Keratinocyte (primary cell): ENCODE measurements around the gene CD8B2. TPM values are rescaled to one million over a fixed set of nuclear protein-coding genes. Genes with fewer than 3 reads are reported as not detected.
"Not testable (repeated sequence)": the region's sequence is repeated elsewhere in the genome, so short reads cannot be mapped to it uniquely, and the experiment has no call there.

Experiments used
- DNase-seq: peaks from one replicate; pipeline ENCODE4 v3.0.0-alpha.2; 2011; ENCODE audit warnings: low read depth, missing footprints, low spot score
- FAIRE-seq: peaks from 2 replicates; lab custom pipeline; 2011; peaks lifted over from hg19 to GRCh38; lab: Jason Lieb, UNC
- H2AFZ ChIP-seq: 2 replicates; pipeline ENCODE4 v1.6.0; 2012; ENCODE audit warnings: low read length, control low read depth, inconsistent platforms; ENCODE audit not compliant: control insufficient read depth
- H3K27ac ChIP-seq: 2 replicates; pipeline ENCODE4 v1.5.1; 2011; ENCODE audit warnings: low read length; ENCODE audit not compliant: control insufficient read depth, insufficient read depth
- H3K27me3 ChIP-seq: 3 replicates; pipeline ENCODE4 v1.6.0; 2011; ENCODE audit warnings: low read length; ENCODE audit not compliant: control insufficient read depth, insufficient read depth; ENCODE audit errors: extremely low read depth
- H3K36me3 ChIP-seq, 2 experiments: 2 replicates in 1 of 2; 3 replicates in 1 of 2; pipeline ENCODE4 v1.5.1; 2011; ENCODE audit warnings: low read length in 2 of 2, mild to moderate bottlenecking in 1 of 2; ENCODE audit not compliant: control insufficient read depth in 2 of 2, insufficient read depth in 2 of 2; ENCODE audit errors: extremely low read depth in 1 of 2
- H3K4me1 ChIP-seq: 3 replicates; pipeline ENCODE4 v1.5.1; 2011; ENCODE audit warnings: low read length; ENCODE audit not compliant: control insufficient read depth, insufficient read depth; ENCODE audit errors: extremely low read depth
- H3K4me2 ChIP-seq: 3 replicates; pipeline ENCODE4 v1.6.0; 2011; ENCODE audit warnings: low read depth, low read length; ENCODE audit not compliant: control insufficient read depth, insufficient read depth; ENCODE audit errors: extremely low read depth
- H3K4me3 ChIP-seq, 3 experiments: fragments of 200-600 bp in 1 of 3; sonication (generic) in 1 of 3; 2 replicates in 2 of 3; 3 replicates in 1 of 3; pipeline ENCODE4 v1.5.1; 2011 to 2016; ENCODE audit warnings: low read length in 3 of 3, mild to moderate bottlenecking in 3 of 3, control low read depth in 2 of 3, inconsistent platforms in 1 of 3, low read depth in 1 of 3, mixed read lengths in 1 of 3, mixed run types in 1 of 3, moderate library complexity in 1 of 3; ENCODE audit not compliant: control insufficient read depth in 2 of 3, insufficient read depth in 2 of 3; ENCODE audit errors: extremely low read depth in 1 of 3
- H3K79me2 ChIP-seq: 2 replicates; pipeline ENCODE4 v1.6.0; 2012; ENCODE audit warnings: low read length; ENCODE audit not compliant: control insufficient read depth, insufficient read depth
- H3K9ac ChIP-seq: 3 replicates; pipeline ENCODE4 v1.6.0; 2011; ENCODE audit warnings: low read length; ENCODE audit not compliant: control insufficient read depth, insufficient read depth; ENCODE audit errors: extremely low read depth
- H3K9me1 ChIP-seq: 3 replicates; pipeline ENCODE4 v1.6.0; 2011; ENCODE audit warnings: low read length; ENCODE audit not compliant: control insufficient read depth, insufficient read depth; ENCODE audit errors: extremely low read depth
- H3K9me3 ChIP-seq: 2 replicates; pipeline ENCODE4 v1.5.1; 2012; ENCODE audit warnings: low read depth, low read length; ENCODE audit not compliant: control insufficient read depth
- H4K20me1 ChIP-seq: 3 replicates; pipeline ENCODE4 v1.6.0; 2011; ENCODE audit warnings: low read length; ENCODE audit not compliant: control insufficient read depth, insufficient read depth; ENCODE audit errors: extremely low read depth
- CTCF ChIP-seq, 3 experiments: IDR thresholded peaks in 1 of 3; conservative IDR thresholded peaks in 1 of 3; optimal IDR thresholded peaks in 1 of 3; 2 replicates in 2 of 3; 3 replicates in 1 of 3; pipeline versions ENCODE3 to v1.5.1; 2011; ENCODE audit warnings: low read length in 3 of 3, mild to moderate bottlenecking in 3 of 3, moderate library complexity in 2 of 3, control low read depth in 1 of 3, inconsistent platforms in 1 of 3; ENCODE audit not compliant: insufficient read depth in 2 of 3; ENCODE audit errors: extremely low read depth in 1 of 3
- EZH2 ChIP-seq: IDR thresholded peaks from one replicate; pipeline ENCODE4 v1.6.1; 2012; ENCODE audit warnings: inconsistent platforms, mild to moderate bottlenecking, low read length, moderate library complexity
- dilution Hi-C: fragments of 300-500 bp; cut with MboI; formaldehyde crosslinking; loops from one replicate; pipeline ENCODE4 v1.7.0; 2020; ENCODE audit warnings: low sequenced_read_pairs; ENCODE audit not compliant: extremely low pct_ligation_motif_present
- polyA plus RNA-seq, 5 experiments: library from polyadenylated mRNA; depleted of rRNA in 3 of 5; stranded (reverse) in 3 of 5; stranded (forward) in 1 of 5; unstranded in 1 of 5; fragments of >200 nt; gene quantifications; 1 replicate in 1 of 5; 2 replicates in 3 of 5; 3 replicates in 1 of 5; pipeline versions ENCODE4 v1.2.1 to v1.2.3, GENCODE V29; 2011 to 2012; ENCODE audit warnings: missing spikeins in 2 of 5, low read depth in 1 of 5, low replicate concordance in 1 of 5

Gene CD8B2
- polyA plus RNA-seq, 1 donor (not counting 4 experiments of a cell fraction or from before 2014, with no cell fraction given): not detected

DNA sequence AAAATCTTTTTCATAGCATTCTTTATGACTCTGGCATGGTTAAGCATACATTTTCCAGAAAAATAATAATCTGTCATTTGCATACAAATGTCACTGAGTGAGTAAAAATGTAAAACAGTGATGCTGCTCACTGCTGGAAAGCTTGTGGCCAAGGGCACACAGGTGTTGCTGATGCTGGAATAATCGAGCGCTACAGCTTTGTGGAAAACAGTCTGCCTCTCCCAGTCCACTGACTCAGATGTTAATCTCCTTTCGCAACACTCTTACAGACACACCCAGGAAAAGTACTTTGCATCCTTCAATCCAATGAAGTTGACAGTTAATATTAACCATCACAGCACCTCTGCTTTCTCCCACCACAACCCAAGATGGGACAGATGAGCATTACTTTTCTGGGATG, 27.7 kb downstream of the CD8B2 start:
- H3K9me3 ChIP-seq, H3K27me3 ChIP-seq, H3K79me2 ChIP-seq, H3K27ac ChIP-seq, H2AFZ ChIP-seq, H3K4me3 ChIP-seq, H4K20me1 ChIP-seq, dilution Hi-C loops, H3K9ac ChIP-seq, H3K36me3 ChIP-seq, H3K9me1 ChIP-seq, DNase-seq, FAIRE-seq, H3K4me2 ChIP-seq, H3K4me1 ChIP-seq: not testable (repeated sequence)

DNA sequence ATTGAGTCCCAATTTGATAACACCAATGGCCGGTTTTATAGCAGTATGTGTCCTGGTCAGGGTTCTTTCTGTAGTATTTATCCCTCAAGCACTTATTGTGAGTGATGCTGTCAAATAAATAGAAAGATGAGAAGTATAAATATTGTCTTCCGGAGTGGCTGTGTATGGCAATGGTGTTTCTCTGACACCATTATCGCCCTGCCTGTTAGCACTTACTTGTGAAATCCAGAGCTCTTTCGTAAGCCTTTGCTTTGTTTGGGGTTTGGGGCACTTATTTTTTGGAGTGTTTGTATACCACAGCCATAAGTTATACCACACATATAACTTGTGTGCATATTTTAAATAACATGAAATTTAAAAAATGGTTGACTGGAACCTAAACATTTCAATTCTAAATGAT, 29.3 kb downstream of the CD8B2 start:
- no peak overlapping the region for H3K9ac ChIP-seq
- no peak overlapping the region for H3K4me3 ChIP-seq
- dilution Hi-C loops: no loop called here
- H3K4me2 ChIP-seq: no peak overlapping the region
- no peaks in the 10 kb centered on the region for H3K36me3 ChIP-seq
- no peaks in the 10 kb centered on the region for H3K27me3 ChIP-seq
- no peaks in the 10 kb centered on the region for H4K20me1 ChIP-seq
- FAIRE-seq (no peak), DNase-seq (no peak)
- H3K79me2 ChIP-seq: no peaks in the 10 kb centered on the region
- TF ChIP-seq CTCF (optimal IDR thresholded peaks at IDR 0.05 in 1 of 3, IDR thresholded peaks at IDR 0.05 in 1 of 3, conservative IDR thresholded peaks at IDR 0.05 in 1 of 3; ENCODE audit: extremely low read depth in 1 of 3, insufficient read depth in 2 of 3, low read length in 3 of 3): no peak
- no peak for TF ChIP-seq EZH2
- no peak overlapping the region for H3K27ac ChIP-seq
- no peaks in the 10 kb centered on the region for H3K9me3 ChIP-seq
- no peak overlapping the region for H2AFZ ChIP-seq
- no peaks in the 10 kb centered on the region for H3K9me1 ChIP-seq
- no peaks in the 10 kb centered on the region for H3K4me1 ChIP-seq

- FAIRE-seq: no peak
- dilution Hi-C loops: no loop called here
These were observed 29.7 kb downstream of the CD8B2 start for GRCh38 chr2:106516864-106517263.

More at GRCh38 chr2:106516864-106517263, 29.7 kb downstream of the CD8B2 start:
- no peak overlapping the region for H3K4me3 ChIP-seq
- no peak for TF ChIP-seq EZH2
- no peak for TF ChIP-seq CTCF (optimal IDR thresholded peaks at IDR 0.05 in 1 of 3, IDR thresholded peaks at IDR 0.05 in 1 of 3, conservative IDR thresholded peaks at IDR 0.05 in 1 of 3; ENCODE audit: extremely low read depth in 1 of 3, insufficient read depth in 2 of 3, low read length in 3 of 3)
- no peaks in the 10 kb centered on the region for H3K9me1 ChIP-seq
- no peak for DNase-seq
- H3K4me2 ChIP-seq: no peak overlapping the region
- no peak overlapping the region for H2AFZ ChIP-seq
- H3K27me3 ChIP-seq: no peaks in the 10 kb centered on the region
- no peak overlapping the region for H3K27ac ChIP-seq
- H3K9me3 ChIP-seq: no peaks in the 10 kb centered on the region
- no peaks in the 10 kb centered on the region for H3K79me2 ChIP-seq
- no peak overlapping the region for H3K9ac ChIP-seq
- no peaks in the 10 kb centered on the region for H3K36me3 ChIP-seq
- H3K4me1 ChIP-seq: no peaks in the 10 kb centered on the region
- H4K20me1 ChIP-seq: no peaks in the 10 kb centered on the region
